ENCODE results near the gene CCR2.

DNA sequence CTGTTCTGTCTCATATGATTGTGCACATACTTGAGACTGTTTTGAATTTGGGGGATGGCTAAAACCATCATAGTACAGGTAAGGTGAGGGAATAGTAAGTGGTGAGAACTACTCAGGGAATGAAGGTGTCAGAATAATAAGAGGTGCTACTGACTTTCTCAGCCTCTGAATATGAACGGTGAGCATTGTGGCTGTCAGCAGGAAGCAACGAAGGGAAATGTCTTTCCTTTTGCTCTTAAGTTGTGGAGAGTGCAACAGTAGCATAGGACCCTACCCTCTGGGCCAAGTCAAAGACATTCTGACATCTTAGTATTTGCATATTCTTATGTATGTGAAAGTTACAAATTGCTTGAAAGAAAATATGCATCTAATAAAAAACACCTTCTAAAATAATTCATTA lies 21.9 kb downstream of the CCR2 start:
- TF ChIP-seq, protein P1, sequence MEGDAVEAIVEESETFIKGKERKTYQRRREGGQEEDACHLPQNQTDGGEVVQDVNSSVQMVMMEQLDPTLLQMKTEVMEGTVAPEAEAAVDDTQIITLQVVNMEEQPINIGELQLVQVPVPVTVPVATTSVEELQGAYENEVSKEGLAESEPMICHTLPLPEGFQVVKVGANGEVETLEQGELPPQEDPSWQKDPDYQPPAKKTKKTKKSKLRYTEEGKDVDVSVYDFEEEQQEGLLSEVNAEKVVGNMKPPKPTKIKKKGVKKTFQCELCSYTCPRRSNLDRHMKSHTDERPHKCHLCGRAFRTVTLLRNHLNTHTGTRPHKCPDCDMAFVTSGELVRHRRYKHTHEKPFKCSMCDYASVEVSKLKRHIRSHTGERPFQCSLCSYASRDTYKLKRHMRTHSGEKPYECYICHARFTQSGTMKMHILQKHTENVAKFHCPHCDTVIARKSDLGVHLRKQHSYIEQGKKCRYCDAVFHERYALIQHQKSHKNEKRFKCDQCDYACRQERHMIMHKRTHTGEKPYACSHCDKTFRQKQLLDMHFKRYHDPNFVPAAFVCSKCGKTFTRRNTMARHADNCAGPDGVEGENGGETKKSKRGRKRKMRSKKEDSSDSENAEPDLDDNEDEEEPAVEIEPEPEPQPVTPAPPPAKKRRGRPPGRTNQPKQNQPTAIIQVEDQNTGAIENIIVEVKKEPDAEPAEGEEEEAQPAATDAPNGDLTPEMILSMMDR (IDR thresholded peaks at IDR 0.05; ENCODE audit: low read depth, low read length), result no peak
- TF ChIP-seq EZH2phosphoT487 (IDR thresholded peaks at IDR 0.05; ENCODE audit: low read depth), result no peak

All from OCI-LY3 (cell line).